ENCODE results near the gene RALBP1. TPM values are rescaled to one million over a fixed set of nuclear protein-coding genes. Genes with fewer than 3 reads are reported as not detected.
A peak's percentile ranks its signal among the peaks of the same experiment; 100 is the strongest.

RALBP1 gene
- total and polyA plus RNA-seq, 2 of the 4 experiments (the other 2 are of a cell fraction), result 30.6 to 38.2 TPM

DNA sequence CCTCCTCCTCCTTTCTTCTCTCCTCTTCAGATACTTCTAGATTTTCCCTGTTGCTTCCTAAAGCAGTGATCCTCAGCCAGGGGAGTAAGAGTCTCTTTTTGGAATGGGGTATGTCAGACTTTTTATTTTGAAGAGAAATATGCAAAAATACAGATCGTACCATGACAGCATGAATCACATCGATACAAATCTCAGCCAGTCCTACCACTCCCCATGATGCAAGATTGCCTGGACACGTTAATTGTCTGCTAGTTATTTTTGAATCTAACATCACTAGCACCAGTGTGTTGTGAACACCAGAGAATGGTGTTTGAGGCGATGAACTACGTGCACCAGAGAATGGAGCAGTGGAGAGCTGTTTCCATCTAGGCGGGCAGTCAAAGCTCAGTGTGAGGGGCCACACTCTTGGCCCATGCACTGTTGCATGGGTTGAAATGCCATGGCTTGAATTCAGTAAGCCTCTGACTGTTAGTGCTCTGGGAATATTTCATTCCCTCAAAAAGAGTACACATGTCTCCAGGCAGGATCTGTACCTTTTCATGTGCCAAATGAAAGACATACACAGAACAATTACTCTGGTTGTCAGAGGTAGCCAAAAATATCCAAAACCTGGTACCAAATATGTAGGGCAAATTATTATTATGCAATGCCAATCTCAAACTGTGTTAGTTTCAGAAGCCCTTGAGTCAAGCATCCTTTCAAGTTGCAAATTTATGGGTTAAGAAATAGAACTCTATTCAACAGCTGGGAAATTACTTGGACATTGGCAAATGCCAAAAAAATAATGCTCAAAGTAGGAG, 46.3 kb upstream of the RALBP1 start (continued):
- no peak for TF ChIP-seq BHLHE40 (IDR thresholded peaks at IDR 0.05; ENCODE audit: low read depth, low read length)

DNA sequence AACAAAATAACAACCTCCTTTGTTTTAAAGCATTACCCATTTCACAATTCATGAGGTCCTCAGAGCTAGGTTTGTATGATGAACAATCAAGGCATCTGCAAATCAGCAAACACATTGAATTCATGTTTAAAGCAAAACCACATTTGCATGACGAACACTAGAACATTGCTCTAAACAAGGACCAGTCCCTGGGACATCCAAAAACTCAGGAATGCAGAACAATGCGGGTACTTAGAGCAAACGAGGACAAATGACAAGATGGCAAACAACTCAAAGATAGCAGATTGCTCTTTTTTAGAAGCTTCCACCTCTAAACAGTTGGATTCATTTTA, 45.7 kb upstream of the RALBP1 start:
- peaks cover 3% of the 10 kb centered on the region; the same call in 1 of the 2 replicates for H3K9me3 ChIP-seq (ENCODE audit: control insufficient read depth, insufficient read depth, low read length)
- no peak overlapping the region for H3K27ac ChIP-seq (ENCODE audit: insufficient read depth, low read length)
- POLR2A ChIA-PET (ENCODE audit: unreplicated experiment), result no interaction called here
- H3K4me1 ChIP-seq (ENCODE audit: control insufficient read depth, insufficient read depth, low read length), result peaks cover 6% of the 10 kb centered on the region; the same call in 1 of the 2 replicates
- H2BK15ac ChIP-seq (ENCODE audit: low read depth, low read length), result no peak overlapping the region
- H2BK20ac ChIP-seq (ENCODE audit: low read depth, low read length), result no peak overlapping the region
- H4K20me1 ChIP-seq (ENCODE audit: insufficient read depth, low read length), result no peaks in the 10 kb centered on the region
- ATAC-seq (ENCODE audit: low read depth), result peak; percentile 52; the same call in 1 of the 2 replicates
- CTCF ChIA-PET, result no interaction called here
- H3K9me1 ChIP-seq (ENCODE audit: insufficient read depth, low read length), result peaks cover 8% of the 10 kb centered on the region
- H2AFZ ChIP-seq (replicated peaks; ENCODE audit: low read length, poor library complexity), result no peak overlapping the region
- H4K5ac ChIP-seq (ENCODE audit: low read depth, low read length), result no peak overlapping the region
- no peak overlapping the region for H3K9ac ChIP-seq (ENCODE audit: low read depth, low read length)
- no peaks in the 10 kb centered on the region for H3K79me1 ChIP-seq (ENCODE audit: low read depth in 1 of 2, low read length in 2 of 2)
- no peak overlapping the region for H3K56ac ChIP-seq (ENCODE audit: extremely low read depth, insufficient read depth, low read length)
- 38% methylated on average over 3 of the region's 3 CpGs; no CpG with 5 or more reads in 1 of the 2 experiments for WGBS, 2 experiments (ENCODE audit: extremely low coverage in 2 of 2, insufficient read length in 1 of 2)
- TF ChIP-seq MXI1 (IDR thresholded peaks at IDR 0.05; ENCODE audit: borderline replicate concordance, low read depth, low read length) (no peak), MAZ (IDR thresholded peaks at IDR 0.05; ENCODE audit: borderline replicate concordance, low read depth, low read length) (no peak), CEBPB (IDR thresholded peaks at IDR 0.05; ENCODE audit: low read depth, low read length) (no peak), NFE2L2 (IDR thresholded peaks at IDR 0.05; ENCODE audit: low read depth, low read length) (no peak), POLR2A (IDR thresholded peaks at IDR 0.05; ENCODE audit: low read depth, low read length) (no peak), MAFK (IDR thresholded peaks at IDR 0.05; ENCODE audit: low read depth, low read length) (no peak), BHLHE40 (IDR thresholded peaks at IDR 0.05; ENCODE audit: low read depth, low read length) (no peak), SMC3 (IDR thresholded peaks at IDR 0.05; ENCODE audit: low read depth, low read length) (no peak)
- TF ChIP-seq, protein P1, sequence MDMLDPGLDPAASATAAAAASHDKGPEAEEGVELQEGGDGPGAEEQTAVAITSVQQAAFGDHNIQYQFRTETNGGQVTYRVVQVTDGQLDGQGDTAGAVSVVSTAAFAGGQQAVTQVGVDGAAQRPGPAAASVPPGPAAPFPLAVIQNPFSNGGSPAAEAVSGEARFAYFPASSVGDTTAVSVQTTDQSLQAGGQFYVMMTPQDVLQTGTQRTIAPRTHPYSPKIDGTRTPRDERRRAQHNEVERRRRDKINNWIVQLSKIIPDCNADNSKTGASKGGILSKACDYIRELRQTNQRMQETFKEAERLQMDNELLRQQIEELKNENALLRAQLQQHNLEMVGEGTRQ (IDR thresholded peaks at IDR 0.05; ENCODE audit: low read depth, low read length), result no peak
- TF ChIP-seq, protein P2, sequence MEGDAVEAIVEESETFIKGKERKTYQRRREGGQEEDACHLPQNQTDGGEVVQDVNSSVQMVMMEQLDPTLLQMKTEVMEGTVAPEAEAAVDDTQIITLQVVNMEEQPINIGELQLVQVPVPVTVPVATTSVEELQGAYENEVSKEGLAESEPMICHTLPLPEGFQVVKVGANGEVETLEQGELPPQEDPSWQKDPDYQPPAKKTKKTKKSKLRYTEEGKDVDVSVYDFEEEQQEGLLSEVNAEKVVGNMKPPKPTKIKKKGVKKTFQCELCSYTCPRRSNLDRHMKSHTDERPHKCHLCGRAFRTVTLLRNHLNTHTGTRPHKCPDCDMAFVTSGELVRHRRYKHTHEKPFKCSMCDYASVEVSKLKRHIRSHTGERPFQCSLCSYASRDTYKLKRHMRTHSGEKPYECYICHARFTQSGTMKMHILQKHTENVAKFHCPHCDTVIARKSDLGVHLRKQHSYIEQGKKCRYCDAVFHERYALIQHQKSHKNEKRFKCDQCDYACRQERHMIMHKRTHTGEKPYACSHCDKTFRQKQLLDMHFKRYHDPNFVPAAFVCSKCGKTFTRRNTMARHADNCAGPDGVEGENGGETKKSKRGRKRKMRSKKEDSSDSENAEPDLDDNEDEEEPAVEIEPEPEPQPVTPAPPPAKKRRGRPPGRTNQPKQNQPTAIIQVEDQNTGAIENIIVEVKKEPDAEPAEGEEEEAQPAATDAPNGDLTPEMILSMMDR (conservative IDR thresholded peaks at IDR 0.05; ENCODE audit: low read depth, low read length), result no peak
- H3K14ac ChIP-seq (replicated peaks; ENCODE audit: low read depth, low read length), result no peak overlapping the region
- H3K23ac ChIP-seq (ENCODE audit: low read depth, low read length), result no peak overlapping the region
- no peak overlapping the region for H2BK5ac ChIP-seq (ENCODE audit: low read depth, low read length, poor library complexity, severe bottlenecking)
- DNase-seq, result peak; percentile 46
- no TSS peak for BruUV-seq (replicated peaks)
- in situ Hi-C loops (cut with MboI; ENCODE audit: low sequenced_read_pairs), result no loop called here
- H3K4me2 ChIP-seq (ENCODE audit: low read depth, low read length), result peak overlapping the region; percentile 26; the same call in 1 of the 2 replicates
- no peak overlapping the region for H3K4me3 ChIP-seq (ENCODE audit: insufficient read depth, low read depth, low read length)
- no peak overlapping the region for H3K4ac ChIP-seq (ENCODE audit: low read depth, low read length)
- no peaks in the 10 kb centered on the region for H3K36me3 ChIP-seq (ENCODE audit: control insufficient read depth, insufficient read depth, low read length)
- no peak overlapping the region for H3K18ac ChIP-seq (ENCODE audit: low read depth, low read length)
- H2AK5ac ChIP-seq (ENCODE audit: low read depth, low read length), result no peak overlapping the region
- no peak overlapping the region for H2AK9ac ChIP-seq (replicated peaks; ENCODE audit: low read depth, low read length, poor library complexity)
- H3K27me3 ChIP-seq (ENCODE audit: control insufficient read depth, insufficient read depth, low read length), result no peaks in the 10 kb centered on the region
- intact Hi-C loops (cut with micrococcal nuclease), result loop anchor here (5.0 kb wide), 1 partner anchor 33 kb away; no protein-coding TSS in a partner anchor
- H2BK120ac ChIP-seq (ENCODE audit: low read depth, low read length), result no peak overlapping the region
- dilution Hi-C loops (cut with HindIII; ENCODE audit: low sequenced_read_pairs, unreplicated experiment), result no loop called here
- H4K8ac ChIP-seq (ENCODE audit: low read depth in 2 of 2, low read length in 2 of 2), result no peak overlapping the region
- no peak overlapping the region for H4K91ac ChIP-seq (ENCODE audit: insufficient read depth, low read depth, low read length)
